GM12873 (cell line): ENCODE measurements around the gene KERA.

Experiments used
- CTCF ChIP-seq: IDR thresholded peaks from 2 replicates; pipeline ENCODE4 v1.5.1; 2012; ENCODE audit warnings: low read depth, mild to moderate bottlenecking, moderate library complexity, low read length, control low read depth; ENCODE audit not compliant: insufficient read depth; ENCODE audit errors: missing control alignments

Gene KERA

GRCh38 chr12:91091916-91092715 lies 34.3 kb upstream of the KERA start:
- TF ChIP-seq CTCF: no peak

- TF ChIP-seq CTCF: no peak
Measured at GRCh38 chr12:91080041-91080440, 22.2 kb upstream of the KERA start.

GRCh38 chr12:91078501-91078900 lies 20.7 kb upstream of the KERA start:
- TF ChIP-seq CTCF: no peak

GRCh38 chr12:91077228-91077954 lies 19.6 kb upstream of the KERA start:
- no peak for TF ChIP-seq CTCF

- no peak for TF ChIP-seq CTCF
Measured at GRCh38 chr12:91074851-91075250, 17.0 kb upstream of the KERA start.

GRCh38 chr12:91074154-91074709 lies 16.4 kb upstream of the KERA start:
- no peak for TF ChIP-seq CTCF

- TF ChIP-seq CTCF: no peak
Measured at GRCh38 chr12:91073426-91073825, 15.6 kb upstream of the KERA start.
